ENCODE data around the gene GGACT.

- TF ChIP-seq CTCF (IDR thresholded peaks at IDR 0.05; ENCODE audit: poor library complexity) (no peak), EZH2phosphoT487 (IDR thresholded peaks at IDR 0.05; ENCODE audit: low read depth, severe bottlenecking, unreplicated experiment) (no peak), EZH2 (IDR thresholded peaks at IDR 0.05; ENCODE audit: borderline replicate concordance) (no peak)
Observed at GRCh38 chr13:100537486-100537885, 51.1 kb downstream of the GGACT start.

All from hepatocyte (in vitro differentiated cells).